ENCODE data around the gene FAM25C. TPM values are rescaled to one million over a fixed set of nuclear protein-coding genes. Genes with fewer than 3 reads are reported as not detected.
A peak's percentile ranks its signal among the peaks of the same experiment; 100 is the strongest.
"Not testable (repeated sequence)": the region's sequence is repeated elsewhere in the genome, so short reads cannot be mapped to it uniquely, and the experiment has no call there.

FAM25C gene
- total and polyA plus RNA-seq, 2 of the 4 experiments (the other 2 are of a cell fraction), result not detected

- H3K9me1 ChIP-seq (ENCODE audit: insufficient read depth, low read length); H2AFZ ChIP-seq (replicated peaks; ENCODE audit: low read length, poor library complexity); H4K5ac ChIP-seq (ENCODE audit: low read depth, low read length); H2AK9ac ChIP-seq (replicated peaks; ENCODE audit: low read depth, low read length, poor library complexity); H3K79me1 ChIP-seq (ENCODE audit: low read depth in 1 of 2, low read length in 2 of 2); dilution Hi-C loops (cut with HindIII; ENCODE audit: low sequenced_read_pairs, unreplicated experiment); H3K23ac ChIP-seq (ENCODE audit: low read depth, low read length); ATAC-seq (ENCODE audit: low read depth); H4K20me1 ChIP-seq (ENCODE audit: insufficient read depth, low read length); H2BK20ac ChIP-seq (ENCODE audit: low read depth, low read length); in situ Hi-C loops (cut with MboI; ENCODE audit: low sequenced_read_pairs); intact Hi-C loops (cut with micrococcal nuclease); DNase-seq; H3K4ac ChIP-seq (ENCODE audit: low read depth, low read length); H3K14ac ChIP-seq (replicated peaks; ENCODE audit: low read depth, low read length); H4K8ac ChIP-seq (ENCODE audit: low read depth in 2 of 2, low read length in 2 of 2); H3K36me3 ChIP-seq (ENCODE audit: control insufficient read depth, insufficient read depth, low read length); H3K18ac ChIP-seq (ENCODE audit: low read depth, low read length); H2AK5ac ChIP-seq (ENCODE audit: low read depth, low read length); H2BK5ac ChIP-seq (ENCODE audit: low read depth, low read length, poor library complexity, severe bottlenecking); H3K27me3 ChIP-seq (ENCODE audit: control insufficient read depth, insufficient read depth, low read length); H3K9ac ChIP-seq (ENCODE audit: low read depth, low read length); H3K56ac ChIP-seq (ENCODE audit: extremely low read depth, insufficient read depth, low read length); H3K4me3 ChIP-seq (ENCODE audit: insufficient read depth, low read depth, low read length); H3K27ac ChIP-seq (ENCODE audit: insufficient read depth, low read length); H2BK15ac ChIP-seq (ENCODE audit: low read depth, low read length); CTCF ChIA-PET; BruUV-seq (replicated peaks); H4K91ac ChIP-seq (ENCODE audit: insufficient read depth, low read depth, low read length); H3K4me1 ChIP-seq (ENCODE audit: control insufficient read depth, insufficient read depth, low read length); POLR2A ChIA-PET (ENCODE audit: unreplicated experiment); H3K9me3 ChIP-seq (ENCODE audit: control insufficient read depth, insufficient read depth, low read length); H3K4me2 ChIP-seq (ENCODE audit: low read depth, low read length): not testable (repeated sequence)
- 0 out of 2 replicates have a peak overlapping the region, but pooled peaks have one; percentile 48 for H2BK120ac ChIP-seq (ENCODE audit: low read depth, low read length)
- WGBS, 2 experiments (ENCODE audit: extremely low coverage in 2 of 2, insufficient read length in 1 of 2), result no CpG with 5 or more reads among the region's 4 CpGs
These were observed 10.0 kb downstream of the FAM25C start for GRCh38 chr10:47989542-47989950.

GRCh38 chr10:47988718-47989541 lies 10.7 kb downstream of the FAM25C start:
- H3K9me3 ChIP-seq (ENCODE audit: control insufficient read depth, insufficient read depth, low read length); H3K79me1 ChIP-seq (ENCODE audit: low read depth in 1 of 2, low read length in 2 of 2); H2AFZ ChIP-seq (replicated peaks; ENCODE audit: low read length, poor library complexity); H3K9me1 ChIP-seq (ENCODE audit: insufficient read depth, low read length); H3K4me3 ChIP-seq (ENCODE audit: insufficient read depth, low read depth, low read length); BruUV-seq (replicated peaks); H3K56ac ChIP-seq (ENCODE audit: extremely low read depth, insufficient read depth, low read length); H3K27me3 ChIP-seq (ENCODE audit: control insufficient read depth, insufficient read depth, low read length); H2BK15ac ChIP-seq (ENCODE audit: low read depth, low read length); H3K9ac ChIP-seq (ENCODE audit: low read depth, low read length); in situ Hi-C loops (cut with MboI; ENCODE audit: low sequenced_read_pairs); CTCF ChIA-PET; intact Hi-C loops (cut with micrococcal nuclease); ATAC-seq (ENCODE audit: low read depth); H4K20me1 ChIP-seq (ENCODE audit: insufficient read depth, low read length); dilution Hi-C loops (cut with HindIII; ENCODE audit: low sequenced_read_pairs, unreplicated experiment); H3K14ac ChIP-seq (replicated peaks; ENCODE audit: low read depth, low read length); H2AK5ac ChIP-seq (ENCODE audit: low read depth, low read length); H4K5ac ChIP-seq (ENCODE audit: low read depth, low read length); H3K4me1 ChIP-seq (ENCODE audit: control insufficient read depth, insufficient read depth, low read length); H3K36me3 ChIP-seq (ENCODE audit: control insufficient read depth, insufficient read depth, low read length); H3K4me2 ChIP-seq (ENCODE audit: low read depth, low read length); POLR2A ChIA-PET (ENCODE audit: unreplicated experiment); H3K23ac ChIP-seq (ENCODE audit: low read depth, low read length); H2AK9ac ChIP-seq (replicated peaks; ENCODE audit: low read depth, low read length, poor library complexity): not testable (repeated sequence)
- H3K18ac ChIP-seq (ENCODE audit: low read depth, low read length), result peak overlapping the region; percentile 69; the same call in 1 of the 2 replicates
- peak overlapping the region; percentile 59; the same call in 1 of the 2 replicates for H3K27ac ChIP-seq (ENCODE audit: insufficient read depth, low read length)
- peak overlapping the region; percentile 74; the same call in 1 of the 2 replicates for H2BK120ac ChIP-seq (ENCODE audit: low read depth, low read length)
- WGBS, 2 experiments (ENCODE audit: extremely low coverage in 2 of 2, insufficient read length in 1 of 2), result no CpG with 5 or more reads among the region's 16 CpGs
- DNase-seq, result peak; percentile 58
- H4K91ac ChIP-seq (ENCODE audit: insufficient read depth, low read depth, low read length), result peak overlapping the region; percentile 86
- H2BK5ac ChIP-seq (ENCODE audit: low read depth, low read length, poor library complexity, severe bottlenecking), result peak overlapping the region; percentile 74
- peak overlapping the region; percentile 89; the same call in 1 of the 2 replicates for H2BK20ac ChIP-seq (ENCODE audit: low read depth, low read length)
- peak overlapping the region; percentile 86 for H3K4ac ChIP-seq (ENCODE audit: low read depth, low read length)
- 0 out of 4 replicates have a peak overlapping the region, but pooled peaks of 1 of the 2 experiments have one; percentile 55 for H4K8ac ChIP-seq (ENCODE audit: low read depth in 2 of 2, low read length in 2 of 2)

Data from IMR-90 (cell line).